HG02623 (cell line): Measurements from ENCODE around the gene ORMDL2.
"Not testable (repeated sequence)": the region's sequence is repeated elsewhere in the genome, so short reads cannot be mapped to it uniquely, and the experiment has no call there.

Source experiments
- ATAC-seq: cut with Tn5 transposase; IDR thresholded peaks from one replicate; pipeline ENCODE4 v1.9.1; 2021; ENCODE audit warnings: moderate library complexity; ENCODE audit not compliant: unreplicated experiment

The ORMDL2 gene

GRCh38 chr12:55850401-55850800, 32.6 kb downstream of the ORMDL2 start:
- ATAC-seq = no peak

DNA sequence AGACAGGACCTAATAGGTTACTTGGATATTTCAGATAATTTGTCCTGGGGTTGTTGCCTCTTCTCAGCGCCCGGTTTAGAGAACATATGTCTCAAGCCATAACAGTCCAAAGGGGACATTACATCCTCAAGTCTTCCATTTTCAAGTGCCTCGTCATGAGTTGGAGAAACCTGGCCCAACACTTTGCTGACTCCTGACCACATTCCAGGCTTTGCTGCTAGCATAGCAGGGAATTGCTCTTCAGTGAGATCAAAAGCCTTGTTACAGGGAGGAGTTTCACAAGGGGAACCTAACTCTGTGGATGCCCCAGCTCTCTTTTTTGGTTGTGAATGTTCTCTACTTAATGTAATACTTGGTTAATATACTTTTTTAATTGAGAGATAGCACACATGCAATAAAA, 33.1 kb downstream of the ORMDL2 start:
- ATAC-seq = no peak

DNA sequence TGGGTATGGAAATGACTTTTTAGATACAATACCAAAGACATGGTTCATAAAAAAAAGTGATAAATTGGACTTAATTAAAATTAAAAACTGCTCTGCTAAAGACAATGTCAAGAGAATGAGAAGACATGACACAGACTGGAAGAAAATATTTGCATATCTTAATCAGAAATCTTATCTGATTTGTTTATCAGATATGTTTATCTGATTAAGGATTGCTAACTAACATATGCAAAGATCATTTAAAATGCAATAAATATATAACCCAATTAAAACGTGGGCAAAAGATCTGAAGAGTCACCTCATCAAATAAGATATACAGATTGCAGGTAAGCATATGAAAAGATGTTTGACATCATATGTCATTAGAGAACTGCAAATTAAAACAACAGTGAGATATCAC, 34.9 kb downstream of the ORMDL2 start:
- ATAC-seq = no peak

DNA sequence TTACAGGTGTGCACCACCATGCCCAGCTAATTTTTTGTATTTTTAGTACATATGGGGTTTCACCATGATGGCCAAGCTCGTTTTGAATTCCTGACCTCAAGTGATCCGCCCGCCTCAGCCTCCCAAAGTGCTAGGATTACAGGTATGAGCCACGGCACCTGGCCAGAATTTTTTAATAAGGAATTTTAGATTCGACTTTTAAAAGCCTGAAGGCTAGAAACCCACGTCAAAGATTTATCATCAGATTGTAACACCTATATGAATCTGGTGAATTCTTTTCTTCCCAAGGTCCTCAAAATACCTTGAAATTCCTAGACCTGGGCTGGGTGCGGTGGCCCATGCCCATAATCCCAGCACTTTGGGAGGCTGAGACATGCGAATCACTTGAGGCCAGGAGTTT, 43.6 kb downstream of the ORMDL2 start:
- ATAC-seq = no peak

- ATAC-seq = no peak
Observed at GRCh38 chr12:55861871-55862270, 44.0 kb downstream of the ORMDL2 start.

DNA sequence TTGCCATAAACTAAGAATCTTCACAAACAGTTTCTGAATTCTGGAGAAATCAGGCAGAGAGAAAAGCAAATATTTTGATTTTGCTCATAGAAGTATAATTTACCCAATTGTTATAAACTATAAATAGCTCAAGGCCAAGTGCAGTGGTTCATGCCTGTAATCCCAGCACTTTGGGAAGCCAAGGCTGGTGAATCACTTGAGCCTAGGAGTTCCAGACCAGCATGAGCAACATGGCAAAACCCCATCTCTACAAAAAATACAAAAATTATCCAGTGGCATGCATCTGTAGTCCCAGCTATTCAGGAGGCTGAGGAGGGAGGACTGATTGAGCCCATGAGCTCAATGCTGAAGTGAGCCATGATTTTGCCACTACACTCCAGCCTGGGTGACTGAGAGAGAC, 44.4 kb downstream of the ORMDL2 start:
- no peak for ATAC-seq

DNA sequence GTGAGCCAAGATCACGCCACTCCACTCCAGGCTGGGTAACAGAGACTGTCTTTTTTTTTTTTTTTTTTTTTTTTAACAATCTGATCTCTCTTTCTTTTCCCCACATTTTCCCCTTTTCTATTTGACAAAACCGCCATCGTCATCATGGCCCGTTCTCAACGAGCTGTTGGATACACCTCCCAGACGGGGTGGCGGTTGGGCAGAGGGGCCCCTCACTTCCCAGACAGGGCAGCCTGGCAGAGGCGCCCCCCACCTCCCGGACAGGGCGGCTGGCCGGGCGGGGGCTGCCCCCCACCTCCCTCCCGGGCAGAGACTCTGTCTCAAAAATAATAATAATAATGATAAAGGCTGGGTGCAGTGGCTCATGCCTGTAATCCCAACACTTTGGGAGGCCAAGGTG, 45.1 kb downstream of the ORMDL2 start:
- not testable (repeated sequence) for ATAC-seq

DNA sequence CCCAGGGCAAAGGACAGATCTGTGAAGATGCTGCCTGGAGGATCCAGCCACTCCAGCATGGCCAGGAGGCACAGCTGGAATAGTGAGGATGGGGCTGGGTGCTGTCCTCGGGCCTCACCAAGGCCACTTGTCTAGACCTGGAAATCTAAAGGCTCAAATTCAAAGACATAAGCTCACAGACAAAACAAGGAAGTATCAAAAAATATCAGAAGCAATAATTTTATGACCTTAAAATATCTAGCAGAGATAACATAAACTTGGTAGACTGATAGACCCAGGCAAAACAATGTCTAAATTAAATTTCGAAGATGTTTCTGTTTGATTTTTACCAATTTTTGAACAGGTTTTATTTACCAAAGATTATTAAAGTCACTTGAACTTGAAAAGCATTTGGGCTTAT, 47.5 kb downstream of the ORMDL2 start:
- ATAC-seq = no peak

- ATAC-seq = not testable (repeated sequence)
Observed at GRCh38 chr12:55866454-55867004, 48.7 kb downstream of the ORMDL2 start.
